ENCODE measurements around the gene MAST4.
"Not testable (repeated sequence)": the region's sequence is repeated elsewhere in the genome, so short reads cannot be mapped to it uniquely, and the experiment has no call there.

The MAST4 gene

DNA sequence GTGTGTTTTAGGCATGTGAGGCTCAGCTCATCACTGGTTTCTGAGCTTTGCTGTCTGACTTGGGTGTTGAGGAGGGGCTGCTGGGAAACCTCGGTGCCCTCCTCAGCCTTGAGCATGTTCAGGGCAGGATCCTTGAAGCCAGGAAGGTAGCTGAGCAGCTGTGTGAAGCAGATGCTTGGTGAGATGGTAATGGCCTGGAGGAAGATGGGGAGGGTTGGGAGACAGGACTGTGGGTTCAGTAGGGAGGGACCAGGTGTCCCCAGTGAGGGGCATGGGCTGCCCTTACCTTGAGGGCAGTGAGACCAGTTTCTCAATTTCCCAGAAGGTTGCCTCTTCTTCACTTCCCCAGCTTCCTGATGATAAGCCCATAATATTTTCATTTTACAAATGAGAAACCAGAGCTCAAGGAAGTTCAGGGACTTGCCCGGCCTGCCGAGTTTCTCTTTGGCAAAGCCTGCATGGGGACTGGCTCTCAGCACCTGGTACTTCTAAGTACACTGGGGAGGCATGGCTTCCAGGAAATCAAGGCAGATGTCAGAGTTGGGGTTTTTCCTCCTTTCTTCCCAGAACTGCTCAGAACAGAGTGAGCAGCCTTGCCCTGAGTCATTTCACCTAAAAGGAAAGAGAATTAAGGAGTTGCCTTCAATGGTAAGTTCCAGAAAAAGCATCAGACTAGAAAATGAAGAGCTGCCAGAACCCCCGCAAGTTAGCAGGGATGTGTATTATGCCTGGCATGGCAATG is 225.7 kb downstream of the MAST4 start:
- H3K36me3 ChIP-seq (ENCODE audit: control insufficient read depth, insufficient read depth, low read length) = no peaks in the 10 kb centered on the region
- H3K27me3 ChIP-seq (ENCODE audit: control insufficient read depth, insufficient read depth, low read length) = no peaks in the 10 kb centered on the region
- H3K4me1 ChIP-seq (ENCODE audit: control insufficient read depth, insufficient read depth, low read length) = peaks cover 7% of the 10 kb centered on the region
- no peaks in the 10 kb centered on the region for H3K9me3 ChIP-seq (ENCODE audit: control insufficient read depth, insufficient read depth, low read length)
- no peak overlapping the region for H3K4me3 ChIP-seq (ENCODE audit: low read depth, low read length)
- H3K9ac ChIP-seq (ENCODE audit: low read depth, low read length) = no peak overlapping the region

DNA sequence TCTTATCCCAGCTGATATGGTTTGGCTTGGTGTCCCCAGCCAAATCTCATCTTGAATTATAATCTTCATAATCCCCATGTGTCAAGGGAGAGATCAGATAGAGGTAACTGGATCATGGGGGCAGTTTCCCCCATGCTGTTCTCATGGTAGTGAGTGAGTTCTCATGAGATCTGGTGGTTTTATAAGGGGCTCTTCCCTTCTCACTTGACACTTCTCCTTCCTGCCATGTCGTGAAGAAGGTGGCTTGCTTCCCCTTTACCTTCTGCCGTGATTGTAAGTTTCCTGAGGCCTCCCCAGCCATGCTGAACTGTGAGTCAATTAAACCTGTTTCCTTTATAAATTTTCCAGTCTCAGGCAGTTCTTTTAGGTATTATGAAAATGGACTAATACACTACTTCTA is 226.7 kb downstream of the MAST4 start:
- H3K9ac ChIP-seq (ENCODE audit: low read depth, low read length); H3K27me3 ChIP-seq (ENCODE audit: control insufficient read depth, insufficient read depth, low read length); H3K4me3 ChIP-seq (ENCODE audit: low read depth, low read length); H3K36me3 ChIP-seq (ENCODE audit: control insufficient read depth, insufficient read depth, low read length); H3K9me3 ChIP-seq (ENCODE audit: control insufficient read depth, insufficient read depth, low read length): not testable (repeated sequence)
- peaks cover 14% of the 10 kb centered on the region for H3K4me1 ChIP-seq (ENCODE audit: control insufficient read depth, insufficient read depth, low read length)

DNA sequence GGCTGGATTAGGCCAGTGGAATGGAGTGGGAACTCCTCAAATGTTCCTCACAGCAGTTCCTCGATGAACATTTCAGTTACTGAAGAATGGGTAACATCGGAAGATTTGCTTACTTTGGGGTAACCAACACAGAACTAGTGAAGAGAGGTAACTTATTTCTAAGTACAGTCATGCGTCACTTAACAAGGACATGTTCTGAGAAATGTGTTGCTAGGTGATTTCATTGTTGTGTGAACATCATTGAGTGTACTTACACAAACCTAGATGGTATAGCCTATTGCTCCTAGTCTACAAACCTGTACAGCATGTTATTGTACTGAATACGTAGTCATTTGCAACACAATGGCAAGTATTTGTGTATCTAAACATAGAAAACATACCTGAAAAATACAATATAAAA is 228.3 kb downstream of the MAST4 start:
- H3K9ac ChIP-seq (ENCODE audit: low read depth, low read length) = no peak overlapping the region
- no peaks in the 10 kb centered on the region for H3K36me3 ChIP-seq (ENCODE audit: control insufficient read depth, insufficient read depth, low read length)
- H3K27me3 ChIP-seq (ENCODE audit: control insufficient read depth, insufficient read depth, low read length) = no peaks in the 10 kb centered on the region
- H3K9me3 ChIP-seq (ENCODE audit: control insufficient read depth, insufficient read depth, low read length) = no peaks in the 10 kb centered on the region
- H3K4me1 ChIP-seq (ENCODE audit: control insufficient read depth, insufficient read depth, low read length) = peaks cover 18% of the 10 kb centered on the region
- no peak overlapping the region for H3K4me3 ChIP-seq (ENCODE audit: low read depth, low read length)

DNA sequence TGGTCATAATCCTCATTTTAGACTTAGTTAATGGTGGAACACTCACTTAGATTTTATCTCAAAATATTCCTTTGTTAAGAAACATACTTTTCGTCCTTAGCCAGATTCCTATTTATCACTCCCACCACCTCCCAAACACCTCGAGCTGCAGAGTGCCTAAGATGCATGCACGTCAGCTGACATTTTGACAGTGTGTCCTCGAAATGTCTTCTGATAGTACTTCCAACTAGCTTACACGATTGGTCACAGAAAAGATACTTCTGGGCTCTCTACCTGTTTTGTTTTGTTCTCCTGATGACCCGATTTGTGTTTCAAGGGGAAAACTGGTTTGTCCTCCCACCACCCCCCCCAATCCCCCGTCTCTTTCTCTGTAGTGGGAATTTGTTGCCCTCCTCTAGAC is 230.1 kb downstream of the MAST4 start:
- Histone ChIP-seq H3K4me1 (ENCODE audit: control insufficient read depth, insufficient read depth, low read length) (peaks cover 18% of the 10 kb centered on the region), H3K27me3 (ENCODE audit: control insufficient read depth, insufficient read depth, low read length) (no peaks in the 10 kb centered on the region), H3K36me3 (ENCODE audit: control insufficient read depth, insufficient read depth, low read length) (no peaks in the 10 kb centered on the region)

DNA sequence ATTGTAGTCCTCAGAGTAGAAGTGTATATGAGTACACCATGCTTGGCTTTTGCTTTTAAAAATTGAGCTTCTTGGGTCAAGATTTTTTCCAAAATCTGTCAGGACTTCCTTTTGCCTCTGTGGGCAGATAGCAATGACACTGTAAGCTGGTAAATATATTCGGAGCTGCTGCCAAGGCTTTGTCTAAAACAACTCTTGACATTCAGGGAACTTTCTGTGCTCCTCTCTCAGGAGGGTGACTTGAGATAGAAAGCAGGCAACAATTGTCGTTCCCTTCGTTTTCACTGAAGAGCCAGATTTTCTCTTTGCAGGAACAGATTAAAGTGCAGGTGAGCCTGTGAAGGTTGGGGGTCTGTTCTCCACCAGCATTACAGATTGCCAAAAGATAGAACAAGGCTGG is 230.5 kb downstream of the MAST4 start:
- Histone ChIP-seq H3K4me3 (ENCODE audit: low read depth, low read length) (no peak overlapping the region), H3K9ac (ENCODE audit: low read depth, low read length) (no peak overlapping the region), H3K36me3 (ENCODE audit: control insufficient read depth, insufficient read depth, low read length) (no peaks in the 10 kb centered on the region), H3K9me3 (ENCODE audit: control insufficient read depth, insufficient read depth, low read length) (no peaks in the 10 kb centered on the region), H3K27me3 (ENCODE audit: control insufficient read depth, insufficient read depth, low read length) (no peaks in the 10 kb centered on the region), H3K4me1 (ENCODE audit: control insufficient read depth, insufficient read depth, low read length) (peaks cover 18% of the 10 kb centered on the region)

More for the DNA sequence above, 230.1 kb downstream of the MAST4 start:
- Histone ChIP-seq H3K9ac (ENCODE audit: low read depth, low read length) (no peak overlapping the region), H3K4me3 (ENCODE audit: low read depth, low read length) (no peak overlapping the region), H3K9me3 (ENCODE audit: control insufficient read depth, insufficient read depth, low read length) (no peaks in the 10 kb centered on the region)

- H3K9ac ChIP-seq (ENCODE audit: low read depth, low read length) = no peak overlapping the region
- peaks cover 18% of the 10 kb centered on the region for H3K4me1 ChIP-seq (ENCODE audit: control insufficient read depth, insufficient read depth, low read length)
- H3K36me3 ChIP-seq (ENCODE audit: control insufficient read depth, insufficient read depth, low read length) = no peaks in the 10 kb centered on the region
- no peaks in the 10 kb centered on the region for H3K9me3 ChIP-seq (ENCODE audit: control insufficient read depth, insufficient read depth, low read length)
- peak overlapping the region; percentile 28 for H3K4me3 ChIP-seq (ENCODE audit: low read depth, low read length)
- no peaks in the 10 kb centered on the region for H3K27me3 ChIP-seq (ENCODE audit: control insufficient read depth, insufficient read depth, low read length)
These were observed 231.9 kb downstream of the MAST4 start for GRCh38 chr5:66828046-66828547.

- no peaks in the 10 kb centered on the region for H3K27me3 ChIP-seq (ENCODE audit: control insufficient read depth, insufficient read depth, low read length)
- no peaks in the 10 kb centered on the region for H3K9me3 ChIP-seq (ENCODE audit: control insufficient read depth, insufficient read depth, low read length)
- peak overlapping the region; percentile 28 for H3K4me3 ChIP-seq (ENCODE audit: low read depth, low read length)
- H3K36me3 ChIP-seq (ENCODE audit: control insufficient read depth, insufficient read depth, low read length) = no peaks in the 10 kb centered on the region
- peaks cover 18% of the 10 kb centered on the region for H3K4me1 ChIP-seq (ENCODE audit: control insufficient read depth, insufficient read depth, low read length)
- H3K9ac ChIP-seq (ENCODE audit: low read depth, low read length) = no peak overlapping the region
These were observed 232.6 kb downstream of the MAST4 start for GRCh38 chr5:66828548-66829357.

DNA sequence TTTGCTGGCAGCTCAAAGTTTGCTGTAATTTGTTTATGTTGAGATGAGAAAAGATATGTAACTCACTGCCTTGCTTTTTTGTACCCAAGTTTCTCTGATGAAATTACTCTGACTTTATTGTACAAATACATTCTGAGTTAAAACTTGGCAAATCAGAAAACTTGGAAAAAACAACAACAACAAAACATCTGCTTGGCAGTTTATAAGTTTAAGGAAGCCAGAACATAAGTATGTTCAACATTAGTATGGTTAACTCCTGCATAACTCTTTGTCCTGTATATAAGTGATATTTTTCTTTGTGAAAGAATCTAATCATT is 233.1 kb downstream of the MAST4 start:
- peak overlapping the region; percentile 28 for H3K4me3 ChIP-seq (ENCODE audit: low read depth, low read length)
- H3K9me3 ChIP-seq (ENCODE audit: control insufficient read depth, insufficient read depth, low read length) = no peaks in the 10 kb centered on the region
- no peak overlapping the region for H3K9ac ChIP-seq (ENCODE audit: low read depth, low read length)
- H3K4me1 ChIP-seq (ENCODE audit: control insufficient read depth, insufficient read depth, low read length) = peaks cover 18% of the 10 kb centered on the region
- no peaks in the 10 kb centered on the region for H3K27me3 ChIP-seq (ENCODE audit: control insufficient read depth, insufficient read depth, low read length)
- no peaks in the 10 kb centered on the region for H3K36me3 ChIP-seq (ENCODE audit: control insufficient read depth, insufficient read depth, low read length)

GRCh38 chr5:66829826-66830225 is 233.6 kb downstream of the MAST4 start:
- Histone ChIP-seq H3K9ac (ENCODE audit: low read depth, low read length) (no peak overlapping the region), H3K4me3 (ENCODE audit: low read depth, low read length) (no peak overlapping the region), H3K36me3 (ENCODE audit: control insufficient read depth, insufficient read depth, low read length) (no peaks in the 10 kb centered on the region), H3K9me3 (ENCODE audit: control insufficient read depth, insufficient read depth, low read length) (no peaks in the 10 kb centered on the region), H3K27me3 (ENCODE audit: control insufficient read depth, insufficient read depth, low read length) (no peaks in the 10 kb centered on the region), H3K4me1 (ENCODE audit: control insufficient read depth, insufficient read depth, low read length) (peaks cover 18% of the 10 kb centered on the region)

GRCh38 chr5:66830636-66831035 is 234.4 kb downstream of the MAST4 start:
- Histone ChIP-seq H3K9ac (ENCODE audit: low read depth, low read length) (no peak overlapping the region), H3K27me3 (ENCODE audit: control insufficient read depth, insufficient read depth, low read length) (no peaks in the 10 kb centered on the region), H3K4me1 (ENCODE audit: control insufficient read depth, insufficient read depth, low read length) (peaks cover 18% of the 10 kb centered on the region), H3K4me3 (ENCODE audit: low read depth, low read length) (no peak overlapping the region), H3K36me3 (ENCODE audit: control insufficient read depth, insufficient read depth, low read length) (no peaks in the 10 kb centered on the region), H3K9me3 (ENCODE audit: control insufficient read depth, insufficient read depth, low read length) (no peaks in the 10 kb centered on the region)

DNA sequence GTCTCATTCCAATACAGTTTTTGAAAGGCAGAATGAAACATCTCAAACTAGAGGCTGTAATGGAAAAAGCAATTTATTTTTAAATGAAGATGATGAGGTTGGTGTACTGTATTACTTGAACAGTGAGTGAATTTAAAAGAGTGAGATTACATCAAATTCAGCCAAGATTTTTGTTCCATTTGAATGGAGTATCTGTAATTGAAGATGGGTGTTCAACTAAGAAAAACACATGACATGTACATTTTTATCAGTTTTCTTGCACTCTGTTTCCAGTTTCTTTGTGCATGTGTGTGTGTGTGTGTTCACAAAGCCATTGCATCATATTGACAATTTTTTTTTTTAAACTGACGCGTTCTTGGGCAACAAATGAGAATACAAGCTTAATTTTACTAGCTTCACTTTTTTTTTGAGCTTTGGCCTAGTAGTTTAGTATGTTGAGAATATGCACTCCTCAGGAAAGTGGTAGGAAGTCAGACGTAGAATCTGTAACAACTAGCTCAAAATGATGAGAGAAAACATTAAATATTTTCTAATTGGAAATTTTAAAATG is 243.5 kb downstream of the MAST4 start:
- Histone ChIP-seq H3K9me3 (ENCODE audit: control insufficient read depth, insufficient read depth, low read length) (no peaks in the 10 kb centered on the region), H3K4me1 (ENCODE audit: control insufficient read depth, insufficient read depth, low read length) (peaks cover 23% of the 10 kb centered on the region), H3K9ac (ENCODE audit: low read depth, low read length) (no peak overlapping the region), H3K27me3 (ENCODE audit: control insufficient read depth, insufficient read depth, low read length) (no peaks in the 10 kb centered on the region), H3K4me3 (ENCODE audit: low read depth, low read length) (no peak overlapping the region), H3K36me3 (ENCODE audit: control insufficient read depth, insufficient read depth, low read length) (no peaks in the 10 kb centered on the region)
